ENCODE measurements around the gene KIF4A.

KIF4A gene

DNA sequence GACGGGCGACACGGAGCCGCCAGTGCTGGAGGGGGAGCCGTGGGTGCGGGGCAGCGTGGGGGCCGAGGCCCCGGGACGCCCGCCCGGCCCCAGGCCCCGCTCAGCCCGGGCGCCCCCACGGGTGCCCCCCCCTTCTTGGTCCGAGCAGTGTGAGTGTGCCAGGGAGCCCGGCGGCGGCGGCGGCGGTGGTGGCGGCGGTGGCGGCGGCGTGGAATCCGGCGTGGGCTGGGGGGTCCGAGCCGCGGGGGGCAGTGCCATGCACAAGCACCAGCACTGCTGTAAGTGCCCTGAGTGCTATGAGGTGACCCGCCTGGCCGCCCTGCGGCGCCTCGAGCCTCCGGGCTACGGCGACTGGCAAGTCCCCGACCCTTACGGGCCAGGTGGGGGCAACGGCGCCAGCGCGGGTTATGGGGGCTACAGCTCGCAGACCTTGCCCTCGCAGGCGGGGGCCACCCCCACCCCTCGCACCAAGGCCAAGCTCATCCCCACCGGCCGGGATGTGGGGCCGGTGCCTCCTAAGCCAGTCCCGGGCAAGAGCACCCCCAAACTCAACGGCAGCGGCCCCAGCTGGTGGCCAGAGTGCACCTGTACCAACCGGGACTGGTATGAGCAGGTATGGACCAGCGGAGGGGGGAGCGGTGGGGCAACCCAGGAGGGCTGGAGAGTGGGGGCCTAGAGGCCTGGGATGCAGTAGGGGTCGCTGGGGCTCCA, 155.2 kb downstream of the KIF4A start:
- peak in 1 of 3 experiments; percentile 29 for DNase-seq

DNA sequence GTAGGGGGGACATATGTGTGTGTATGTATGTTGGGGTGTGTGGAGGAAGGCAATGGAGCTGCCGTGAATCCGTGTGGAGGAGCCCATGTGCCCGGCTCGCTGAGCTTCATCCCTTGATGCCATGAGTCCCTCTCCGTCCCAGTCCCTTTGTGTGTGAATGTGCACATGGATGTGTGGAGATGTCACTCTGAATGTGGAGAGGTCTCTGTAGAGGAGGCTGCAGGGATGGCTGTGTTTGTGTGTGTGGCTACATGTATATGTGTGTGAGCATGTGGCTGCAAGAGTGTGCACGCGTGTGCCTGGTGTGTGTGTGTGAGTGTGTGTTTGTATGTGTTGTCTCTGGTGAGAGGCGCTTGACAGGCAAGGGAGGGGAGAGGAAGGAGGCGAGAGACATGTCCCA, 156.0 kb downstream of the KIF4A start:
- DNase-seq: no peak

DNA sequence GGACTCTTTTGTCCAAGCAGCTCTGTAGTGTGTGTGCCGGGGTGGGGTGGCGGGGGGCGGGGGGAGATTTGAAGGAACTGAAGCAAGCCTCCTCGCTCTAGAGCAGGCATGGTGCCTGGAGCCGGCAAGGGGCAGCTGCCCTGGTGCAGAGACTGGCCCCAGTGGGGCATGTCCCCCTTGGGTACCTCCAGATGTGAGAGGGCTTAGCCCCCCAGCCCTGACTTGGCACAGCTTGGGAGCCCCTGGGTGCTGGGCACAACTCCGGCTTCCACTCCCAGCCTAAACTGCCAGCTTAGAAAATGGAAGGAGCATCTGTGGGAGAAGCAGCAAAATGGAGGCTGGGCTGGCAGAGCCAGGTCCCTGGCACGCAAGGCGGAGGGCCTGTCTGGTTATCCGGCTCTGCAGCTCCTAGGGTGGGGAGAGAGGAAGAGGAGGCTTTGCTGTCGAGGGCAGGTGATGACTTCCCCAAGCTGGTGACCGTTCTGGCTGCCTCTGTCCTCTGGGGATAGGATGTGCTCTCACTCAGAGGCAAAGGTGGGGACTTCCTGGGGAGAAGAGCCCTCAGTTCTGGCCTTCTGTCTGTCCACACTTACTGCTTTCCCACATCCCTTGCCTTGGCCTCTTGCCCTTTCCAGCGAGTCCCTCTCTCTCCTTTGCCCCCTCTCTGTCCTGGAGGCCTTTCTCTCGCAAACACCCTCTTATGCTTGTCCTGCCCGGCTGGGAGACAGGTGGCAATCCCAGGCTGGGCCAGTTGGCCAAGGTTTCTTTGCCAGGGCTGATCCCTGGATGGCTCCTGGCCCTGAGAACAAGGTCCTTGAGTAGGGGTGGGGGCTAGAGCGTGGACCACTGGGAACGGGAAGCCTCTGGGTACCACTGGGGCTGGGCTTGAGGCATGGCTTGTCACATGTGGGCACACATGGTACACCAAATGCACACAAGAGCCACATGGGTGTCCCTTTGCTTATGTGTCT, 156.8 kb downstream of the KIF4A start:
- DNase-seq: no peak

DNA sequence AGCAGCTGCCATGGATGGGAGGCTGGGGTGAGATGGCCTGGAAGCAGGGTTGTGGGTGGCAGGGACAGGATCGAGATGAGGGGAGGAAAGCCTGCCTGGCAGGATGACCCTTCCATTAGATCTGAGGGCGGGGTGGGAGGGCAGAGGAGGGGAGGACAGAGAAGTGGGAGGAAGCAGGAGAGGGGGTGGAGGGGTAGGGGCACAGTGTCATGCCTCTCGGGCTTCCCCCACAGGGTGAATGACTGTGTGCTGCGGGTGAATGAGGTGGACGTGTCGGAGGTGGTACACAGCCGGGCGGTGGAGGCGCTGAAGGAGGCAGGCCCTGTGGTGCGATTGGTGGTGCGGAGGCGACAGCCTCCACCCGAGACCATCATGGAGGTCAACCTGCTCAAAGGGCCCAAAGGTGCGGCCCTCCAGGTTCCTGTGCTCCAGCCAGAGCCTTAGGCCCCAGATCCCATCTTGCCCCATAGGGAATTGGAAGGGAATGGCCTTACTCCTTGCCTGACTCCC, 159.6 kb downstream of the KIF4A start:
- no peak for DNase-seq

DNA sequence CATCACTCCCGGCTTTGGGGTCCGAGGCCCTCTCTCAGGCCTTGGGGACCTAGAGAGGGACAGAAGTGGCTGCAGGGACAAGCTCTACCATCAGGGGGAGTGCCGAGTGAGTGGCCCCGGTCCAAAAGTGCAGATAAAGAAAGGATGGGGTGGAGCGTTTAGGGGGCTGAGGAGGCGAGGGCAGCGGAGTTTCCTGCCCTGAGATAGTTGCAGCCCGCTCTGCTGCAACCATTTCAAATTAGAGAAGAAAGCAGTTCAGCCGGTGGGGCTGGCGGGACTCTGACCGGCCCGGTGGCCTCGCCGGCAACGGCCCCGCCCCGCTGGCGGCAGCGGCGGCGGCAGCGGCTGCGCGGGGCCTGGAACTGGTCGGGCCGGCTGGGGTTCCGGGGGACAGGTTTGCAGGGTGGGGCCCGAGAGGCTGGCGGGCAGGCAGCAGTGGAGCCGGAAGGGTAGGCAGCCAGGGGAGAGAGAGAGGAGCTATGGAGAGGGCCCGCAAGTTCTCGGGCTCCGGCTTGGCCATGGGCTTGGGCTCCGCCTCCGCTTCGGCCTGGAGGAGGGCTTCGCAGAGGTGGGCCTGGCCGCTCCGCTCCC, 162.3 kb downstream of the KIF4A start:
- DNase-seq: peak; percentile 33 to 62 (median 62)

- DNase-seq: no peak
Measured at GRCh38 chrX:70453024-70453618, 163.2 kb downstream of the KIF4A start.

DNA sequence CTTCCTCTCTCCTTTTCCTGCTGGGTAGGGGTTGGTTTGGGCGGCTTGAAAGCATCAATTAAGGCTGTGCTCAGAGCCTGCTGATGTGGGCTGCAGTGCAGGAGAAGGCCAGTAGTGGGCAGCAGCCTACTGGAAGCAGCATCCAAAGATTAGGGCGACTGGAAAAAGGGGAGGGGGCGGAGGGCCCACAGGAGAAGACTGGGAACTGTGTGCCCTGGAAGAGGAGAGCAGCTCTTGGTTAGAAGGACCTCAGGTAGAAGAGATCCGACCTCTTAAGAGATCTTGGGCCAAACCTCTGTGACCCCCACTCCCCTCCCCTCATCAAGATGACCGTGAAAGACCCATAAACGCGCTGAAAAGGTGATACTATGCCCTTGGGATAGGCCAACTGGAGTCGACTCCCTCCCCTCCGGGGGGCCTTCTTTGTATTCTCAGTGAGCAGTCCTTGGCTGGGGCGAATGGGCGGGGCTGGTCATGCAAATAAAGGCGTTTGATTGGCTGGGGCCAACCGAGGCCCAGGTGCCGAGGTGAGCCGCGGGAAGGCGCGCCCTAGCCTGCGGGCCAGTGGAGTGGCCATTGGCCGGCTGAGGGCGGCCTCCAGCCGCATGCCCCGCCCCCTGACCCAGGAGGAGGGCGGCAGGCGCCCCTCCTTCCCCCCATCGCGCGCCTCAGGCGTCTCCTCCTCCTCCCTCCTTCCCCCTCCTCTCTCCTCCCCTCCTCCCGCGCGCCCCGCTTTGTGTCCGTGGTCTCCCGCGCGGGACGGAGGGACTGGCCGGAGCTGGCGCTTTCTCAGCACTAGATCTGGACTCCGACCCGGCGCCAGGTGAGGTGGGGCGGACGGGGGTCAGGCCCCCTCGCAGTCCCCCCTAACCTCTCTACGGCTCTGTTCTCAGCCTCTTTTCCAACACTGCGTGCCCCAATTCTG, 164.8 kb downstream of the KIF4A start:
- DNase-seq: peak; percentile 93 to 97 (median 93)

- DNase-seq: peak; percentile 35 to 73 (median 57)
Measured at GRCh38 chrX:70455366-70456202, 165.7 kb downstream of the KIF4A start.

GRCh38 chrX:70456256-70456655, 166.4 kb downstream of the KIF4A start:
- no peak for DNase-seq

DNA sequence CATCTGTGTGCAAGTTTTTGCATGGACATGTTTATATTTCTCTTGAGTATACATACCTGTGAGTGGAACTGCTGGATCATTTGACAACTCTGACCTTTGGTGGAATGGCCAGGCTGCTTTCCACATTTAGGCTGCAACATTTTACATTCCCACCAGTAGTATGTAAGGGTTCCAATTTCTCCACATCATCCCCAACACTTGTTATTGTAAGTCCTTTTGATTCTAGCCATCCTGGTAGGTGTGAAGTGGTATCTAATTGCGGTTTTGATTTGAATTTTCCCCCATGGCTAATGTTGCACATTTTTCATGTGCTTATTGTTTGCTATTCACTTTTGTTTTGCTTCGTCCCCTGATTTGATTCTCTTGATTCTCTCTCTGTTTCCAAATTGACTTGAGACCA, 171.1 kb downstream of the KIF4A start:
- no peak for DNase-seq

DNA sequence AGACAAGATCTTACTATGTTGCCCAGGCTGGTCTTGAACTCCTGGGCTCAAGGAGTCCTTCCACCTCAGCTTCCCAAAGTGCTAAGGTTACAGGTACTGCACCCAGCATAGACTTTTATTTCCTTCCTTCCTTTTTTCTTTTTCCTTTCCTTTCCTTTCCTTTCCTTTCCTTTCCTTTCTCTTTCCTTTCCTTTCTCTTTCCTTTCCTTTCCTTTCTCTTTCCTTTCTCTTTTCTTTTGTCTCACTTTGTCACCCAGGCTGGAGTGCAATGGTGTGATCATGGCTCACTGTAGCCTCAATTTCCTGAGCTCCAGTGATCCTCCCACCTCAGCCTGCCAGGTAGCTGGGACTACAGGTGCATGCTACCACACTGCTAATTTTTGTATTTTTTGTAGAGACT, 174.1 kb downstream of the KIF4A start:
- no peak for DNase-seq

DNA sequence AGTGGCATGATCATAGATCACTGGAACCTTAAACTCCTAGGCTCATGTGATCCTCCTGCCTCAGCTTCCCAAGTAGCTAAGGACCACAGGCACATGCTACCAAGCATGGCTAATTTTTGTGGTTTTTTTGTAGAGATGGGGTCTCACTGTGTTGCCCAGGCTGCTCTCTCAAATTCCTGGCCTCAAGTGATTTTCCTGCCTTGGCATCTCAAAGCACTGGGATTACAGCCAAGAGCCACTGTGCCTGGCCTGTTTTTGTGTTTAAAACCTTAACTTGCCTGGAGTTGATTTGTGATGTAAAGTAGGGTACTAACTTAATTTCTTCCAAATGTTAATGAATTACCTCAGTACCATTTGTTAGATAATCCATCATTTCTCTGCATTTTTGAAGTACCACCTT, 177.1 kb downstream of the KIF4A start:
- no peak for DNase-seq

- no peak for DNase-seq
Measured at GRCh38 chrX:70468709-70469108, 178.8 kb downstream of the KIF4A start.
